Astrocyte of the hippocampus (primary cell): ENCODE data around the gene PCK2.

Experiments used
- DNase-seq: peaks from one replicate; pipeline ENCODE4 v3.0.0; 2011; ENCODE audit warnings: low read depth, low spot score

PCK2 gene

DNA sequence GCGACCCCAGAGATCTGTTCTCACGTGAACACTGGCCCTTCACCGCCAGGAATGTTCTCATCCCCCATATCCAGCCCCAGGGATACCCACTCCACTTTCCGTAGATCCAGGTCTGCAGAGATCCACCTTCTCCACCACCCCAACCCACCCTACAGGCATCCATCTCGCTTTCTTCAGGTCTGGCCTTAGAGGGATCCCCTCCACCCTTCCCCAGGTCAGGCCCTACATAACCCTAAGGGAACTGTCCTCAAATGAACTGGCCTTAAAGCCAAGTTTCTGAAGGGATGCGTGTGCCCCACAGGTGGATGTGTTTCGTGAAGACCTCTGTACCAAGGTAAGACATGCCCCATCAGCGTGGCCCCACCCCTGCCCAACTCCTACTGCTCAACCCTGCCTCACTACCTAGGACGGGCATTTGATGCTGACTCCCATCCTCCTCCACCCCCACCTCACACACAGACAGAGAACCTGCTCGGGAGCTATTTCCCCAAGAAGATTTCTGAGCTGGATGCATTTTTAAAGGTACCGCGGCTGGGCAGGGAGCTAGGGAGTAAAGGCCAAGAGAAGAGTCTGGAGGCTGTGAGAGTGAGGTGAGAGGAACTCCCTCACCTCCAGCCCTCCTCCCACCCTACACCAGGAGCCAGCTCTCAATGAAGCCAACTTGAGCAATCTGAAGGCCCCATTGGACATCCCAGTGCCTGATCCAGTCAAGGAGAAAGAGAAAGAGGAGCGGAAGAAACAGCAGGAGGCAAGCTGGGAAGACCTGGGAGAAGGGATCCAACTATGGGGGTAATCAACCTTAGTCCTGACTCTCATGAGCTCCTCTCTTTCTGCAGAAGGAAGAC, 42.8 kb downstream of the PCK2 start:
- no peak for DNase-seq

DNA sequence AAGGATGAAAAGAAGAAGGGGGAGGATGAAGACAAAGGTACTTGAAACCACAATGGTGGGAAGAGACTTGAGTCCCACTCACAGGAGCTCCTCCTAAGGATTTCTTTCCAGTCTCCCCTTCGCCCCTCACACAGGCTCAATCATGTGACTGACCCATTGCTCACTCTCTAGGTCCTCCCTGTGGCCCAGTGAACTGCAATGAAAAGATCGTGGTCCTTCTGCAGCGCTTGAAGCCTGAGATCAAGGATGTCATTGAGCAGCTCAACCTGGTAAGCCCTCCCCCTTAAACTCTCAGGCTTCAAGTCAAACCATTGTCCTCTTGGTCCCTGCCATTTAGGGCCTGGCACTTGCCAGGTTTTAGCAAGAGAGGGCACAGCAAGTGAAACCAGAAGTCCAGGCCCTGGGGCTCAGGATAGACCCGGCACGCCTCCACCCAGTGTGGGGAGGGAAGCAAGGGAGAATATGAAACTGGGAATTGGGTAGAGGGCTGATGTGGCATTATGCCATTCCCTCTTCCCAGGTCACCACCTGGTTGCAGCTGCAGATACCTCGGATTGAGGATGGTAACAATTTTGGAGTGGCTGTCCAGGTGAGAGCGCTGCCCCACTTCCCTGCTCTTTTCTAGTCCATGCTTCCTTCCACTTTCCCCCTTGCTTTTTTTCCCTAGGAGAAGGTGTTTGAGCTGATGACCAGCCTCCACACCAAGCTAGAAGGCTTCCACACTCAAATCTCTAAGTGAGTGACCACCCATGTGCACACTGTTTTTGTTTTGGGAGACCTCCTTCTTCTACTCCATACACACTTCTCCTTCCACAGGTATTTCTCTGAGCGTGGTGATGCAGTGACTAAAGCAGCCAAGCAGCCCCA, 43.7 kb downstream of the PCK2 start:
- DNase-seq: no peak

DNA sequence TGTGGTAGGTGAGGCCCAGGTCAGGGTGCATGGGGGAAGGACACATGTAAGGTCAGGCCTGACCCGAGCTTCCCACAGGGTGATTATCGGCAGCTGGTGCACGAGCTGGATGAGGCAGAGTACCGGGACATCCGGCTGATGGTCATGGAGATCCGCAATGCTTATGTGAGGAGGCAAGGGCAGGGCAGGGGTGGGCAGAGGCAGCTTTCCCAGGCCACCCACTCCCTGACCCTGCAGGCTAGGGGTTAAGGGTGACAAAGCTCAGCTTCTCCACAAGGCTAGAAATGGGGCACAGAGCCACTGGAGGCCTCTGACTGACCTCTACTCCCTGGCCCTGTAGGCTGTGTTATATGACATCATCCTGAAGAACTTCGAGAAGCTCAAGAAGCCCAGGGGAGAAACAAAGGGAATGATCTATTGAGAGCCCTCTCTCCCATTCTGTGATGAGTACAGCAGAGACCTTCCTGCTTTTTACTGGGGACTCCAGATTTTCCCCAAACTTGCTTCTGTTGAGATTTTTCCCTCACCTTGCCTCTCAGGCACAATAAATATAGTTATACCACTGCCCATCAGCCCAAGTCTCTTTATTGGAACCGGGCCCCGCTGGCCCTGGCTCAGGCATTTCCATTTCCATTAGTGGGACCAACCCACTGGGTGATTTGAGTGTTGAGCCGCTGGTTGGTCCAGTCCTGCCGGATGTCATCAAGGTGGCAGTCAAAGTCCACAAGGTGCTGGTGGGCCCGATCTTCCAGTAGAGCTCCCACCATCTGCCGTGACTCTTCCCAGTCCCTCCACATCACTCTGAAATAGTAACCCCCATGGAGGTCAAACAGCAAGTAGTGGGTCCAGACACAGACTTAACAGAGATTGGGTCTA, 44.5 kb downstream of the PCK2 start:
- DNase-seq: no peak

DNA sequence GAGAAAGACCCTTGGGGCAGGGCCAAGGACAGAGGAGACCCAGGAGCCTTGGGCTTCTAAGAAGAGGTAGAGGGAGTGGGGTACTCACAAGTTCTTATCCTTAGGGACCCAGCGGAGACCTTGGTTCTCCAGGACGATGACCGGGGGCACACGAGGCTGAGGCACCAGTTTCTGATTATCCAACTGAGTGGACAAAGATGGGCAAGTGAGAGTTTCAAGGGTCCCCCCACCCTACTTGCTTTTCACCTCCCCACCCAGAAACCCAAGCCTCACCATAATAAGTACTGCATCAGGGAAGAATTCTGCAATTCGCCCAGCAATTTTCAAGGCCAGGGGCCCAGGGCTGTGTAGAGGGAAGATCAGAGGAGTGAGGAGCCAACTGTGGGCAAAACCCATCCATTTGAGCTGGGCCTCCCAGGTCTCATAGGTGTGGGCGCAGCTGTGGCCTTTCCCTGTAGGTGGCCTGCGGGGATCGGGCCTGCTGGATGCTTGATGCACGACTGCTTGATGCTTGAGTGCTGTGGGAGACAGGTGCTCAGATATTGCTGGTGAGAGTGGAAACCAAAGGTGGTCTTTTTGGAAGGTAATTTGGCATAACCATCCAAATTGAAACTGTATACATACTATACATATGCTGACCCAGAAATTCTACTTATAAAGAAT, 45.3 kb downstream of the PCK2 start:
- DNase-seq: no peak

DNA sequence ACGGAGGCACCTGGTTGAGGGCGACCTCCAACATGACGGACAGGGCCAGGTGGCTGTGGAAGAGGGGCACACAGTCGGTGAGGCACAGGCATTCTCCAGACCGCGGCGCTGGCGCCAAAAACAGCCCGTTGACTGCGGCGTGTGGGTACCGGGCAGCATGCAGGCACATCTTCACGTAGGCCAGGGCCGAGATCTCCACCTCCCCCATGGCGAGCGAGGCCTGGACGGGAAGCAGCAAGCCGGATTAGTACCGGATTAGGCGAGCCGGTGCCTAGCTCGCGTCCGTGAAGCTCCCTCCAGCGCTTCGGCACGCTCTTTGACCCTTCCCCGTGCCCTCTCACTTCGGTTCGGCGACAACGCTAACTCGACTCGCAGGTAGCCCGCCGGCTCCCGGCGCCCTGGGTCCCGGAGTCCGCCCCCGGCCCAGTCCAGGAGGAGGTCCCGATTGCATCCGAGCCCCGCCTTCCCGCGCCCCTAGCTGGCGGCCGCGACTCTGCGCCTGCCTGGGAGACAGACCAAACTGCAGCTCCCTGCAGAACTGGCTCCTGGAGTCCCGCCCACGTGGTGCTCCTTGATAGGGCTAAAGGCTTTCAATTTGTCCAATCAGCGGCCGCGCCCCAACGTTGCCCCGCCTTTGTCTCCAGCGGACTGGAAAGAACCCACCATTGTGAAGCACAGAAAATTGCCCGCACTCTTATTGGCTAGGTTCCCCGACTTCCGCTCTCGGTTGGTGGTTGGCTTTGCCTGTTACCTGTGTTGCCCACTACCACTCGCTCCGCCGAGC, 47.2 kb downstream of the PCK2 start, which contains the start of gene EMC9:
Gene EMC9, minus strand, starts transcription at position 495 of the 784 bp plus-strand sequence. Its CDS starts 287 bp downstream, at position 208.
- peak; percentile 100 for DNase-seq

DNA sequence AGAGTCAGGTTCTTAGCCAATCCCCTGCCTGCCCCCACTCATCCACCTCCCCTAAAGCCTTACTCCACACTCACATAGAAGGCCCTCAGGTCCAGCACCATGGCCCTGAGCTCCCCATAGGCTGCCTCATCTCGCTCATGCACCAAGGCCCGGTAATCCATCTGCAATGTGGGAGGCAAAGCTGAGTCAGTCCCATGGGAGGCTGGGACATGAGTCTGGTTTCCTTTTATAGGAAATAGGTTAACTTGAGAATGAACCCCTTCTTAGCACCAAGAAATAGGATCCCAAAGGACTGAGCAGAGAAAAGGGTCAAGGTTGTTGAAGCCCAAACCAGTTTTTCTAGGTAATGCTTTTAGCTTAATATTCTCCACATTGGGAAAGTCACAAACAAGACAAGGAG, 49.4 kb downstream of the PCK2 start:
- no peak for DNase-seq

DNA sequence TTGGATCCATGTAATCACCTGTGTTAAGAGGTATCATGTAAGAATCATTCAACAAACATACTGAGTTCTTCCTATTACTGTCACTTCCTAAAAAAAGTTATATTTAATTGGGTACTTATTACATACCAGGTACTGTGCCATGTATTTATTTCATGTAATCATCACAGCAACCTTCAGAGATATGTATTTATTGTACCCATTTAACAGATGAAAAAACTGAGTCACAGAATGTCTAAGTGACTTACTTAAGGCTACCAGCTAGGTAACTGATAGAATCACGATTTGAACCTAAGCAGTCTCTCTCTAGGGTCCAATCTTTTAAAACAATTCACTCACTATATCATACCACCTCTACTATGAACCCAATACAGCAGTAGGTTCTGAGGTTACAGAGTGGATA, 50.3 kb downstream of the PCK2 start:
- no peak for DNase-seq

DNA sequence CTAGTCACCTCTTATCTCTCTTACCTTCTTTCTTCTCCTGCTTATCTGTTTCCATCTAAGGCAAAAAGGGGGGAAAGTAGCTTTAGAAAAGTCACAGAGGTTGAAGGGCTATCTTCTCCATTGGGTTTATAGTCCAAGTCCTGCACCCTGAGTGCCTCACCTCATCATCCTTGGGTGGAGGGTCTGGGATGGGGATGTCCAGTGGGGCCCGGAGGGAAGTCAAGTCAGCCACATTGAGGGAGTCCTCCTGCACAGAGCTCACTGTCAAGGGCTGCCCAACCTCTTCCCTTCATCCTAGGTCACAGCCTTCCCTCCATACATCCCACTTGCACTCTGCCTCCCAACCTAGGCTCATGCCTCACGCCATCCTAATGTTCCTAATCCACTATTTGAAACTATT, 51.1 kb downstream of the PCK2 start:
- no peak for DNase-seq

DNA sequence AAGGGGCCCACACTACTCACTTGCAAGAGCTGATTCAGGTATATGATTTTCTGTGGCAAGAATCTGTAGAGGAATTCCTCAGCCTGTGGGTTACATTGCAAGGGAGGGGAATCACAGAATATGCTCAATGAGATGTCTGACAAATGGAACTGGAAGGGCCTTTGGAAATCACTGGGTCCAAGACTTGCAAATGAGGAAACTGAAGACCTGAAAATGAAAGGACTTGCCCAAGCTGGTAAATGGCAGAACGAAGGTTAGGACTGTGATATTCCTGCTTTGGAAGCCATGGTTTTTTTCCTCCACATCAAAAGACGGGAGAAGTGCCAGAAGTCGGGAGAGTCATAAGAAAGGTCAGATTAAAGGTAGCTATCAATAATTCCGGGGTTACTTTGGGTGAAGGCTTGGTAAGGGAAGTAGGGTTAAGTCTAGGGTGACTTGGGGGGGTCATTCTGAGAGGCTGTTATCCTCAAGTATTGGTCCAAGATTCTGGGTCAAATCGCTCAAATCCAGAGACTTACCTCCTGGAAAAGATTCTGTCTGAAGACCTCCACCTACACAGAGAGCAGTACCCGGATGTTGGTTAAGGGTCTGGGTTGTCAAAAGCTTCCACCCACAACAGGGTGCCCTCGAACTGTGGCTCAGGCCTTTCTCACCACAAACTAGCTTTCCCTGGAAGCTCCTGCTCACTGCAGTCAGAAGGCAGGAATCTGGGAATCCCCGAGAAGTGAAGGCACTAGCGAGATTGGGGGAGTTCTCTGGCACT, 51.8 kb downstream of the PCK2 start:
- DNase-seq: peak; percentile 40

DNA sequence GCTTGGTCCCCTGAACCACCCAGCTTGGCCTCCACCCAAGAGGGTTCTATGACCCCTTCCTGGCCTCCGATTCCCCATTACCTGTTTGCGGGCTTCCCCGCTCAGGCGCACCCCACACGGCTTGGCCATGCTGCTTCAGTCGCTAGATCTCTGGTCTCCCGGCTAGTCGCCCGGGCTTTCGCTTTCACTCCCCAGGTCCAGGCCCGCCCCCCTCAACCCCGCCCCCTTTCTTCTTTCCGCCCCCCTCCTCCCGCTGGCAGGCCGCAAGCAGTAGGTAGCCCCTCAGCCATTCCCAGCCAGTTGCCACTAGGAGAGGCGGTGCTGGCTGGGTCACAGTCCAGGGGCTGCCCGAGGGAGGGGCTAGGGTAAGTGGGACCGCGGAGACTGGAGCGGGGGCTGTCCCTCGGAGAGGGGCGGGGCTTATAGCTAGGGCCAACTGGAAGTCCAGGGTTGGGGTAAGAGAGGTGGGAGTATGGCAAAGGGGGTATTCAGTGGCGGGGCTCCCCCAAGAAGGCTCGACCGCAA, 52.4 kb downstream of the PCK2 start, which contains the start of gene PSME2:
Gene PSME2, minus strand, starts transcription at position 158 of the 525 bp plus-strand sequence. Its CDS starts 29 bp downstream, at position 129.
- DNase-seq: peak; percentile 98

DNA sequence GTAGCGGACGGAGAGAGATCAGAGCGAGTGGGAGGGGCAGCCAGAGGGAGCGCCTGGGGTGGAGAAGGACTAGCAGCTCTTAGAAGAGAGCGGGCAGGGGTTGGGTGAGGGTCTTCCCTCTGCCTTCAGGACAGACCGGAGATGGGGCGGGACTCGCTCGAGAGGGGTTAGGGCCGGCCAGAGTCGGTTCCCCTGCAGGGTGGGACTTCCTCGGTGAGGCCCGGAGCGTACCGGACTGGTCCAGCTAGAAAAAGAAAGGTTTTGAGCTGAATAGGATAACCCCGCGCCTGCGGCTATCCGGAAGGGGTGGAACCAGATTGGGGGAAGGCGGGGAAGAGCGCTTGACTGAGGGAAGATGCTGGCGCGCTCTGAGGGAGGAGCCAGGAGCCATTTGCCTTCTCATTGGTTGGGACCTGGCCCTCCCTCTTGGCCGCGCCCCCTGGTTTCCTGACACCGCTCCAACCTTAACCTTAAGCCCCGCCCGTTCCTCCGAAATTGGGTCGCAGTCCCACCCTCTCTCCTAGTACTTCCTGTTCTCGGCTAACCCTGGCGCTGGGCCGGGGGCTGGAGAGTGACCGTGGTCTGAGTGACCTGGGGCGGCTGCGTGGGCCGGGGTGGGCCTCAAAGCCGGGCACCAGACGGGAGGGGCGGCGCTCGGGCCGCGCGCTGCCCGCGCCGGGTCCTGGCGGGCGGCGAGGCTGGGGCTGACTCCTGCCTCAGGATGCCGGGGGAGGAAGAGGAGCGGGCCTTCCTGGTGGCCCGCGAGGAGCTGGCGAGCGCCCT, 53.1 kb downstream of the PCK2 start, which contains the start of gene RNF31:
Gene RNF31, plus strand, starts transcription at position 521 of the 783 bp plus-strand sequence. Its CDS starts 201 bp downstream, at position 722.
- DNase-seq: peak; percentile 99

DNA sequence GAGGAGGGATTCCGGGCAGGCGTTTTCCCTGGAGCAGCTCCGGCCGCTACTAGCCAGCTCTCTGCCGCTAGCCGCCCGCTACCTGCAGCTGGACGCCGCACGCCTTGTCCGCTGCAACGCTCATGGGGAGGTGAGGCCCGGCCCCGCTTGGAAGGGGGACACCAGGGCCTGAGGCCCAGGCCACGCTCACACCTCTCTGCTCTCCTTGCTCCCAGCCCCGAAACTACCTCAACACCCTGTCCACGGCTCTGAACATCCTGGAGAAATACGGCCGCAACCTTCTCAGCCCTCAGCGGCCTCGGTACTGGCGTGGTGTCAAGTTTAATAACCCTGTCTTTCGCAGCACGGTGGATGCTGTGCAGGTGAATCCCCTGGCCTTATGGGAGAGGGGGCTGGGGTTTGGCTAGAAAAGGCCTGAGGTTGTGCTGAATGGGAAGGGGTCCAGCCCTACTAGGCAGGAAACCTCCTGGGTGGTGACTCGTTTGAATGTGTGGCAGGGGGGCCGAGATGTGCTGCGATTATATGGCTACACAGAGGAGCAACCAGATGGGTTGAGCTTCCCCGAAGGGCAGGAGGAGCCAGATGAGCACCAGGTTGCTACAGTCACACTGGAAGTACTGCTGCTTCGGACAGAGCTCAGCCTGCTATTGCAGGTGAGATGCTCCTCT, 53.8 kb downstream of the PCK2 start:
- DNase-seq: peak; percentile 36

DNA sequence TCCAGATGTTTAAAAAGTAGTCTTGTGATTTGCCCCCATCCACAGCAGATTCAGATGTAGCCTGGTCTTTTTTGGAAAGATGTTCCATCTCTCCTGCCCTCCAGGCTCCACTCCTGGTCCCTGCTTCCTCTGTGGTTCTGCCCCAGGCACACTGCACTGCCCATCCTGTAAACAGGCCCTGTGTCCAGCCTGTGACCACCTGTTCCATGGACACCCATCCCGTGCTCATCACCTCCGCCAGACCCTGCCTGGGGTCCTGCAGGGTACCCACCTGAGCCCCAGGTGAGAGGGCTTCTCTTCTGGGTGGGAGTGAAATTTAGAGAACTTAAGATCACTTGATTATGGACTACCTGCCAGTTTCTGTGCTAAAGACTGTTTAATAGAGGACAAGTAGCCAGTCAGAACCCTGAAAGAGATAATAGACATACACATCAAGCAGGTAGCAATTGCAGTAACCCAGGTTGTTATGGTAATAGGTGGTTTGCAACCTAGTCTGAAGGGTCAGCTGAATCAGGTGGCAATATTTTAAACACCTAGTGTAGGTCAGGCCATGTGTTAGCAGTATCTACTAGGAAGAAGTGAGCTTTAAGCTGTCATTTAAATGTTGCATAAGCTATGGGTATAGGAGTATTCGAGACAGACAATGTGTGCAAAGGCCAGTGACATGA, 55.3 kb downstream of the PCK2 start:
- no peak for DNase-seq

DNA sequence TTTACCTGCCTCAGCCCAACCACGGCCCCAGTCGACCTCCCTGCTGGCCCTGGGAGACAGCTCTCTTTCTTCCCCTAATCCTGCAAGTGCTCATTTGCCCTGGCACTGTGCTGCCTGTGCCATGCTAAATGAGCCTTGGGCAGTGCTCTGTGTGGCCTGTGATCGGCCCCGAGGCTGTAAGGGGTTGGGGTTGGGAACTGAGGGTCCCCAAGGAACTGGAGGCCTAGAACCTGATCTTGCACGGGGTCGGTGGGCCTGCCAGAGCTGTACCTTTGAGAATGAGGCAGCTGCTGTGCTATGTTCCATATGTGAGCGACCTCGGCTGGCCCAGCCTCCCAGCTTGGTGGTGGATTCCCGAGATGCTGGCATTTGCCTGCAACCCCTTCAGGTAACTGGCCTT, 56.0 kb downstream of the PCK2 start:
- DNase-seq: no peak

DNA sequence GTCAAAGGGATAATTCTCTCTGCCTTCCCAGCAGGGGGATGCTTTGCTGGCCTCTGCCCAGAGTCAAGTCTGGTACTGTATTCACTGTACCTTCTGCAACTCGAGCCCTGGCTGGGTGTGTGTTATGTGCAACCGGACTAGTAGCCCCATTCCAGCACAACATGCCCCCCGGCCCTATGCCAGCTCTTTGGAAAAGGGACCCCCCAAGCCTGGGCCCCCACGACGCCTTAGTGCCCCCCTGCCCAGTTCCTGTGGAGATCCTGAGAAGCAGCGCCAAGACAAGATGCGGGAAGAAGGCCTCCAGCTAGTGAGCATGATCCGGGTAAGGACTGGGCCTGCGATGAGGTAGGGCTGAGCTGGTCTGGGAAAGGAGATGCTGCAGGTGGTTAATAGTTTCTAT, 56.5 kb downstream of the PCK2 start:
- DNase-seq: no peak

DNA sequence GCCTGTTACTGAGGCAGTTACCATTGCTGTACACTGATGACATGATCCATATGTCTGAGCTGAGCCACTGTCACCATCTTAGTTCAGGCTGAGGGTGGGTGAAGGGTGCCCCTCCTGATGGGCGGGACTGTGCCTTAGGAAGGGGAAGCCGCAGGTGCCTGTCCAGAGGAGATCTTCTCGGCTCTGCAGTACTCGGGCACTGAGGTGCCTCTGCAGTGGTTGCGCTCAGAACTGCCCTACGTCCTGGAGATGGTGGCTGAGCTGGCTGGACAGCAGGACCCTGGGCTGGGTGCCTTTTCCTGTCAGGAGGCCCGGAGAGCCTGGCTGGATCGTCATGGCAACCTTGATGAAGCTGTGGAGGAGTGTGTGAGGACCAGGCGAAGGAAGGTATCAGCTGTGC, 56.9 kb downstream of the PCK2 start:
- no peak for DNase-seq
